Lung (tissue), 12 donors: ENCODE results near the gene ADGRA1. TPM values are rescaled to one million over a fixed set of nuclear protein-coding genes. Genes with fewer than 3 reads are reported as not detected.
A peak's percentile ranks its signal among the peaks of the same experiment; 100 is the strongest.

ENCODE experiments used
- ATAC-seq: fragments of 200-7000 bp; cut with Tn5 transposase; one replicate; pipeline ENCODE4 v1.9.1; 2020; ENCODE audit warnings: moderate number of reproducible peaks; ENCODE audit not compliant: insufficient read depth, low FRiP score
- DNase-seq, 3 donors: peaks; one replicate each; pipeline ENCODE4 v3.0.0-alpha.2; 2013 to 2017
- H3K27ac ChIP-seq, 2 donors: one replicate each; pipeline ENCODE4 v1.5.1; 2013; ENCODE audit warnings: mild to moderate bottlenecking in 2 of 2, moderate library complexity in 2 of 2, control low read depth in 1 of 2, inconsistent platforms in 1 of 2, low read depth in 1 of 2, low read length in 1 of 2
- H3K27me3 ChIP-seq, 3 donors: one replicate each; pipeline ENCODE4 v1.5.1; 2013; ENCODE audit warnings: low read length in 2 of 3; ENCODE audit not compliant: control insufficient read depth in 3 of 3, insufficient read depth in 3 of 3
- H3K36me3 ChIP-seq, 4 donors: one replicate each; pipeline ENCODE4 v1.5.1; 2013; ENCODE audit warnings: low read length in 4 of 4, mild to moderate bottlenecking in 1 of 4, moderate library complexity in 1 of 4; ENCODE audit not compliant: control insufficient read depth in 4 of 4, insufficient read depth in 4 of 4
- H3K4me1 ChIP-seq, 5 donors: one replicate each; pipeline ENCODE4 v1.5.1; 2013; ENCODE audit warnings: low read length in 5 of 5, mild to moderate bottlenecking in 2 of 5, moderate library complexity in 1 of 5; ENCODE audit not compliant: control insufficient read depth in 5 of 5, insufficient read depth in 5 of 5
- H3K4me3 ChIP-seq: one replicate; pipeline ENCODE4 v1.5.1; 2013; ENCODE audit warnings: mild to moderate bottlenecking, control low read depth, moderate library complexity
- H3K9ac ChIP-seq, 2 donors: one replicate each; pipeline ENCODE4 v1.5.1; 2013; ENCODE audit warnings: low read length in 2 of 2, control low read depth in 1 of 2; ENCODE audit not compliant: insufficient read depth in 1 of 2
- H3K9me3 ChIP-seq, 4 donors: one replicate each; pipeline ENCODE4 v1.5.1; 2013; ENCODE audit warnings: low read length in 3 of 4, mild to moderate bottlenecking in 1 of 4, moderate library complexity in 1 of 4; ENCODE audit not compliant: control insufficient read depth in 4 of 4, insufficient read depth in 3 of 4
- CTCF ChIP-seq: IDR thresholded peaks from 2 replicates; pipeline ENCODE4 v1.5.1; 2012; ENCODE audit warnings: mild to moderate bottlenecking; ENCODE audit errors: control extremely low read depth, extremely low read depth
- WGBS, 2 donors: extraction: QIAGEN DNeasy Blood & Tissue Kit; methylation state at CpG; one replicate each; pipeline ENCODE4 v1.1.7; 2013; 5-methylcytosine and 5-hydroxymethylcytosine counted together
- polyA plus RNA-seq, 2 donors: library from polyadenylated mRNA; stranded (reverse); fragments of 200-250 nt; gene quantifications; one replicate each; pipeline ENCODE4 v1.2.1, GENCODE V29; 2013
- total RNA-seq, 2 donors: library from RNA; depleted of rRNA in 1 of 2; stranded (reverse); fragments of >200 nt in 1 of 2; gene quantifications; one replicate each; pipeline ENCODE4 v1.2.1, GENCODE V29; 2014 to 2021
- donor health status: control.
- donor health status: control.
- donor health status: Bipolar disorder and iron deficiency.
- donor health status: healthy.
- donor health status: DM: yes; HTN: yes; CAD: no.

The ADGRA1 gene
- total and polyA plus RNA-seq, 4 donors = 0.05 to 1.3 (median 0.20) TPM

- TF ChIP-seq CTCF = no peak
- 68 to 87% methylated on average over 22 to 23 of the region's 23 CpGs for WGBS, 2 donors
- Histone ChIP-seq H3K27ac (no peak overlapping the region), H3K4me1 (no peaks in the 10 kb centered on the region), H3K4me3 (no peak overlapping the region), H3K9ac (no peak overlapping the region), H3K27me3 (peaks cover 0 to 16% (median 4%) of the 10 kb centered on the region in 3 donors), H3K9me3 (peaks cover 0 to 5% (median 0%) of the 10 kb centered on the region in 4 donors), H3K36me3 (no peaks in the 10 kb centered on the region)
- ATAC-seq (no peak), DNase-seq (no peak)
Measured at GRCh38 chr10:133123746-133124356, 36.1 kb downstream of the ADGRA1 start.

GRCh38 chr10:133124357-133125211 is 36.9 kb downstream of the ADGRA1 start:
- peaks cover 0 to 16% (median 4%) of the 10 kb centered on the region in 3 donors for H3K27me3 ChIP-seq
- ATAC-seq = no peak
- TF ChIP-seq CTCF = peak; percentile 8
- H3K4me1 ChIP-seq = no peaks in the 10 kb centered on the region
- H3K9me3 ChIP-seq = peaks cover 0 to 3% (median 0%) of the 10 kb centered on the region in 4 donors
- H3K4me3 ChIP-seq = no peak overlapping the region
- H3K36me3 ChIP-seq = no peaks in the 10 kb centered on the region
- no peak overlapping the region for H3K9ac ChIP-seq
- DNase-seq = peak; percentile 9 to 46 (median 29)
- no peak overlapping the region for H3K27ac ChIP-seq
- WGBS, 2 donors = 32 to 49% methylated on average over 45 to 58 of the region's 58 CpGs

- WGBS, 2 donors = 85 to 87% methylated on average over 9 of the region's 9 CpGs
- Histone ChIP-seq H3K27ac (no peak overlapping the region), H3K36me3 (no peaks in the 10 kb centered on the region), H3K9me3 (peaks cover 0 to 1% (median 0%) of the 10 kb centered on the region in 4 donors), H3K4me3 (no peak overlapping the region), H3K9ac (no peak overlapping the region), H3K4me1 (no peaks in the 10 kb centered on the region), H3K27me3 (peaks cover 0 to 20% (median 4%) of the 10 kb centered on the region in 3 donors)
- DNase-seq (no peak), ATAC-seq (no peak)
- no peak for TF ChIP-seq CTCF
Measured at GRCh38 chr10:133125901-133126300, 38.2 kb downstream of the ADGRA1 start.
